ENCODE results near the gene ASTN1.

ASTN1 gene

DNA sequence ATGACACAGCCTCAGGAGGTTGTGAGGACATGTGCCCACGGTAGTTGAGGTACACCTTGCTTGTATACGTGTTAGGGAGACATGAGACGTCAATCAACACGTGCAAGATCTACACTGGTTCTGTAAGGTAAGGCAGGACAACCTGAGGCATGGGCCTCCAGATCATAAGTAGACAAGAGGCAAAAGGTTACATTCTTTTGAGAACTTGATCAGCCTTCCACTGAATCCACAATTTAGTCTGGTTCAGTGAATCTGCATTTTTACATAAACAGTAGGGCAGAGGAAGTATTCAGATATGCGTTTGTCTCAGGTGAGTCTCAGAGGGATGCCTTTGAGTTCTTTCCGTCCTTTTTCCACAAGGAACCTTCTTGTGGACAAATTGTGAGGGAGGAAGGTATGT, 348.9 kb downstream of the ASTN1 start:
- DNase-seq: no peak

- DNase-seq: no peak
These were observed 352.8 kb downstream of the ASTN1 start for GRCh38 chr1:176811511-176812288.

GRCh38 chr1:176809292-176809691, 355.2 kb downstream of the ASTN1 start:
- DNase-seq: no peak
